HEK293 (cell line): Measurements from ENCODE around the gene SFN.

ENCODE experiments used
- CTCF ChIA-PET: fragments of 350-600 bp; formaldehyde crosslinking; extraction: SDS; loops from one replicate; lab custom pipeline; 2021; ENCODE audit warnings: antibody characterized with exemption; lab: Yijun Ruan, JAX
- POLR2A ChIA-PET: fragments of 300-600 bp; formaldehyde crosslinking; extraction: SDS; loops from one replicate; lab custom pipeline; 2020; ENCODE audit warnings: antibody characterized with exemption, inconsistent platforms; lab: Yijun Ruan, JAX
- H3K27ac ChIP-seq: fragments of 200-500 bp; sonication (Bioruptor generic); 2 replicates; pipeline ENCODE4 v1.5.1; 2014; ENCODE audit warnings: low read depth, low read length, control low read depth, inconsistent platforms; ENCODE audit errors: extremely low read depth
- H3K36me3 ChIP-seq, 2 experiments: fragments of 200-500 bp in 1 of 2; sonication (Bioruptor generic) in 1 of 2; 1 replicate in 1 of 2; 2 replicates in 1 of 2; pipeline ENCODE4 v1.5.1; 2014 to 2017; ENCODE audit warnings: inconsistent platforms in 2 of 2, low read length in 2 of 2; ENCODE audit not compliant: control insufficient read depth in 2 of 2, insufficient read depth in 1 of 2
- H3K4me1 ChIP-seq: fragments of 200-500 bp; sonication (Bioruptor generic); 2 replicates; pipeline ENCODE4 v1.5.1; 2014; ENCODE audit warnings: mild to moderate bottlenecking, low read length, inconsistent platforms; ENCODE audit not compliant: control insufficient read depth, insufficient read depth
- H3K4me3 ChIP-seq: 2 replicates; pipeline ENCODE4 v1.5.1; 2011; ENCODE audit warnings: low read depth, mild to moderate bottlenecking, control low read depth, low read length, moderate library complexity
- H3K9me3 ChIP-seq: fragments of 200-500 bp; sonication (Bioruptor generic); 2 replicates; pipeline ENCODE4 v1.5.1; 2014; ENCODE audit warnings: low read depth, low read length, inconsistent platforms; ENCODE audit not compliant: control insufficient read depth, insufficient read depth
- GLIS1 ChIP-seq: fragments of 450-650 bp; formaldehyde crosslinking; IDR thresholded peaks from 2 replicates; pipeline ENCODE4 v1.5.1; 2016; ENCODE audit warnings: missing biosample characterization, missing genetic modification characterization
- GLIS2 ChIP-seq: fragments of 450-650 bp; formaldehyde crosslinking; IDR thresholded peaks from 2 replicates; pipeline ENCODE4 v1.5.1; 2016; ENCODE audit warnings: missing biosample characterization, missing genetic modification characterization
- HIC1 ChIP-seq: fragments of 450-650 bp; formaldehyde crosslinking; IDR thresholded peaks from 2 replicates; pipeline ENCODE4 v1.5.1; 2016; ENCODE audit warnings: missing biosample characterization, missing genetic modification characterization
- HOXC10 ChIP-seq: sonication (generic); formaldehyde crosslinking; IDR thresholded peaks from 2 replicates; pipeline ENCODE4 v1.8.1; 2023; ENCODE audit warnings: mild to moderate bottlenecking, missing genetic modification reagents
- MEIS1 ChIP-seq: sonication (generic); formaldehyde crosslinking; IDR thresholded peaks from 2 replicates; pipeline ENCODE4 v1.8.1; 2022; ENCODE audit warnings: missing genetic modification reagents, mild to moderate bottlenecking, borderline replicate concordance
- MZF1 ChIP-seq: fragments of 450-650 bp; formaldehyde crosslinking; IDR thresholded peaks from 2 replicates; pipeline ENCODE4 v1.5.1; 2017; ENCODE audit warnings: missing biosample characterization, missing genetic modification characterization, borderline replicate concordance
- OVOL3 ChIP-seq: fragments of 450-650 bp; formaldehyde crosslinking; IDR thresholded peaks from 2 replicates; pipeline ENCODE4 v1.5.1; 2016; ENCODE audit warnings: missing biosample characterization, missing genetic modification characterization
- PRDM2 ChIP-seq: fragments of 450-650 bp; formaldehyde crosslinking; IDR thresholded peaks from 2 replicates; pipeline ENCODE4 v1.5.1; 2016; ENCODE audit warnings: missing biosample characterization, missing genetic modification characterization, borderline replicate concordance
- SP7 ChIP-seq: fragments of 450-650 bp; formaldehyde crosslinking; IDR thresholded peaks from 2 replicates; pipeline ENCODE4 v1.5.1; 2016; ENCODE audit warnings: missing biosample characterization, missing genetic modification characterization
- ZIC2 ChIP-seq: fragments of 450-650 bp; formaldehyde crosslinking; IDR thresholded peaks from 2 replicates; pipeline ENCODE4 v1.5.1; 2016; ENCODE audit warnings: missing biosample characterization, missing genetic modification characterization
- ZNF121 ChIP-seq: fragments of 450-650 bp; formaldehyde crosslinking; IDR thresholded peaks from 2 replicates; pipeline ENCODE4 v1.5.1; 2016; ENCODE audit warnings: missing biosample characterization, missing genetic modification characterization
- ZNF211 ChIP-seq: fragments of 450-650 bp; formaldehyde crosslinking; IDR thresholded peaks from 2 replicates; pipeline ENCODE4 v1.5.1; 2016; ENCODE audit warnings: low read depth, missing biosample characterization, missing genetic modification characterization
- ZNF302 ChIP-seq: fragments of 450-650 bp; formaldehyde crosslinking; IDR thresholded peaks from 2 replicates; pipeline ENCODE4 v1.5.1; 2016; ENCODE audit warnings: missing biosample characterization, missing genetic modification characterization, low read depth
- ZNF341 ChIP-seq: fragments of 450-650 bp; formaldehyde crosslinking; IDR thresholded peaks from 2 replicates; pipeline ENCODE4; 2016; ENCODE audit warnings: low read depth, missing biosample characterization, missing genetic modification characterization
- ZNF354C ChIP-seq: fragments of 450-650 bp; formaldehyde crosslinking; IDR thresholded peaks from 2 replicates; pipeline ENCODE4 v1.5.1; 2016; ENCODE audit warnings: missing biosample characterization, missing genetic modification characterization, low read depth, borderline replicate concordance
- ZNF423 ChIP-seq: fragments of 450-650 bp; formaldehyde crosslinking; IDR thresholded peaks from 2 replicates; pipeline ENCODE4 v1.5.1; 2016; ENCODE audit warnings: missing biosample characterization, missing genetic modification characterization
- ZNF610 ChIP-seq: fragments of 450-650 bp; formaldehyde crosslinking; IDR thresholded peaks from 2 replicates; pipeline ENCODE4 v1.5.1; 2016; ENCODE audit warnings: missing biosample characterization, missing genetic modification characterization, borderline replicate concordance
- ZNF621 ChIP-seq: fragments of 450-650 bp; formaldehyde crosslinking; IDR thresholded peaks from 2 replicates; pipeline ENCODE4 v1.5.1; 2017; ENCODE audit warnings: missing biosample characterization, missing genetic modification characterization
- ZNF792 ChIP-seq: fragments of 450-650 bp; formaldehyde crosslinking; IDR thresholded peaks from 2 replicates; pipeline ENCODE4 v1.5.1; 2016; ENCODE audit warnings: missing biosample characterization, missing genetic modification characterization
- ZNF837 ChIP-seq: fragments of 450-650 bp; formaldehyde crosslinking; IDR thresholded peaks from 2 replicates; pipeline ENCODE4 v1.5.1; 2016; ENCODE audit warnings: missing biosample characterization, missing genetic modification characterization
- ZNF843 ChIP-seq: fragments of 450-650 bp; formaldehyde crosslinking; IDR thresholded peaks from 2 replicates; pipeline ENCODE4 v1.5.1; 2016; ENCODE audit warnings: missing biosample characterization, missing genetic modification characterization
- ZSCAN30 ChIP-seq: fragments of 450-650 bp; IDR thresholded peaks from 2 replicates; pipeline ENCODE4 v1.5.1; 2018; ENCODE audit warnings: missing biosample characterization, mild to moderate bottlenecking, missing genetic modification characterization, moderate library complexity
- TF ChIP-seq, protein P1 (sequence below): fragments of 450-650 bp; formaldehyde crosslinking; IDR thresholded peaks from 2 replicates; pipeline ENCODE4 v1.5.1; 2017; ENCODE audit warnings: missing biosample characterization, mild to moderate bottlenecking, missing genetic modification characterization, moderate library complexity
- TF ChIP-seq, protein P2 (sequence below): fragments of 450-650 bp; formaldehyde crosslinking; IDR thresholded peaks from 2 replicates; pipeline ENCODE4 v1.5.1; 2016; ENCODE audit warnings: missing biosample characterization, missing genetic modification characterization, low read depth
- TF ChIP-seq, protein P3 (sequence below): IDR thresholded peaks from 2 replicates; pipeline ENCODE4 v1.6.1; 2011; ENCODE audit warnings: mild to moderate bottlenecking, low read depth, low read length, borderline replicate concordance

The SFN gene

GRCh38 chr1:26861889-26862378, 1.0 kb upstream of the SFN start:
- H3K36me3 ChIP-seq = no peaks in the 10 kb centered on the region
- H3K4me1 ChIP-seq = 0 out of 2 replicates have a peak, but pooled peaks cover 2% of the 10 kb centered on the region
- POLR2A ChIA-PET = interaction anchor here (0.8 to 1.2 kb wide), 2 partner anchors 25 to 36 kb away, joined by 3 read pairs; partner anchors contain the start of gene ZDHHC18
- H3K4me3 ChIP-seq = no peak overlapping the region
- no peaks in the 10 kb centered on the region for H3K9me3 ChIP-seq
- CTCF ChIA-PET = interaction anchor here (0.6 to 4.1 kb wide), 8 partner anchors 9 to 262 kb away, joined by 3 to 18 read pairs (median 4); no protein-coding TSS in a partner anchor
- no peak overlapping the region for H3K27ac ChIP-seq
- peak; percentile 95 for TF ChIP-seq ZNF341 (tag by site-specific recombination)
- TF ChIP-seq ZIC2 (tag by site-specific recombination) = peak; percentile 91
- TF ChIP-seq OVOL3 = no peak
- TF ChIP-seq ZNF621 = no peak
- no peak for TF ChIP-seq ZNF121
- TF ChIP-seq ZNF211 = no peak
- no peak for TF ChIP-seq ZNF302 (tag by site-specific recombination)
- TF ChIP-seq ZNF610 = no peak
- TF ChIP-seq, protein P1, sequence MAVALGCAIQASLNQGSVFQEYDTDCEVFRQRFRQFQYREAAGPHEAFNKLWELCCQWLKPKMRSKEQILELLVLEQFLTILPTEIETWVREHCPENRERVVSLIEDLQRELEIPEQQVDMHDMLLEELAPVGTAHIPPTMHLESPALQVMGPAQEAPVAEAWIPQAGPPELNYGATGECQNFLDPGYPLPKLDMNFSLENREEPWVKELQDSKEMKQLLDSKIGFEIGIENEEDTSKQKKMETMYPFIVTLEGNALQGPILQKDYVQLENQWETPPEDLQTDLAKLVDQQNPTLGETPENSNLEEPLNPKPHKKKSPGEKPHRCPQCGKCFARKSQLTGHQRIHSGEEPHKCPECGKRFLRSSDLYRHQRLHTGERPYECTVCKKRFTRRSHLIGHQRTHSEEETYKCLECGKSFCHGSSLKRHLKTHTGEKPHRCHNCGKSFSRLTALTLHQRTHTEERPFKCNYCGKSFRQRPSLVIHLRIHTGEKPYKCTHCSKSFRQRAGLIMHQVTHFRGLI (tag by site-specific recombination) = no peak
- TF ChIP-seq HIC1 = 0 out of 2 replicates have a peak, but pooled peaks have one; percentile 36
- TF ChIP-seq PRDM2 (tag by site-specific recombination) = no peak
- TF ChIP-seq GLIS2 (tag by site-specific recombination) = 0 out of 2 replicates have a peak, but pooled peaks have one; percentile 11
- TF ChIP-seq ZNF354C (tag by site-specific recombination) = no peak
- TF ChIP-seq ZNF843 (tag by site-specific recombination) = no peak
- TF ChIP-seq MZF1 (tag by site-specific recombination) = no peak
- TF ChIP-seq SP7 (tag by site-specific recombination) = peak; percentile 42; the same call in 1 of the 2 replicates
- 0 out of 2 replicates have a peak, but pooled peaks have one; percentile 30 for TF ChIP-seq HOXC10 (CRISPR knock-in tag)
- TF ChIP-seq MEIS1 (CRISPR knock-in tag) = no peak
- no peak for TF ChIP-seq ZSCAN30 (tag by site-specific recombination)
- TF ChIP-seq, protein P2, sequence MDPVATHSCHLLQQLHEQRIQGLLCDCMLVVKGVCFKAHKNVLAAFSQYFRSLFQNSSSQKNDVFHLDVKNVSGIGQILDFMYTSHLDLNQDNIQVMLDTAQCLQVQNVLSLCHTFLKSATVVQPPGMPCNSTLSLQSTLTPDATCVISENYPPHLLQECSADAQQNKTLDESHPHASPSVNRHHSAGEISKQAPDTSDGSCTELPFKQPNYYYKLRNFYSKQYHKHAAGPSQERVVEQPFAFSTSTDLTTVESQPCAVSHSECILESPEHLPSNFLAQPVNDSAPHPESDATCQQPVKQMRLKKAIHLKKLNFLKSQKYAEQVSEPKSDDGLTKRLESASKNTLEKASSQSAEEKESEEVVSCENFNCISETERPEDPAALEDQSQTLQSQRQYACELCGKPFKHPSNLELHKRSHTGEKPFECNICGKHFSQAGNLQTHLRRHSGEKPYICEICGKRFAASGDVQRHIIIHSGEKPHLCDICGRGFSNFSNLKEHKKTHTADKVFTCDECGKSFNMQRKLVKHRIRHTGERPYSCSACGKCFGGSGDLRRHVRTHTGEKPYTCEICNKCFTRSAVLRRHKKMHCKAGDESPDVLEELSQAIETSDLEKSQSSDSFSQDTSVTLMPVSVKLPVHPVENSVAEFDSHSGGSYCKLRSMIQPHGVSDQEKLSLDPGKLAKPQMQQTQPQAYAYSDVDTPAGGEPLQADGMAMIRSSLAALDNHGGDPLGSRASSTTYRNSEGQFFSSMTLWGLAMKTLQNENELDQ (tag by site-specific recombination) = no peak
- no peak for TF ChIP-seq ZNF792 (tag by site-specific recombination)
- TF ChIP-seq GLIS1 = peak; percentile 71
- no peak for TF ChIP-seq ZNF837
- TF ChIP-seq ZNF423 (tag by site-specific recombination) = no peak
- TF ChIP-seq, protein P3, sequence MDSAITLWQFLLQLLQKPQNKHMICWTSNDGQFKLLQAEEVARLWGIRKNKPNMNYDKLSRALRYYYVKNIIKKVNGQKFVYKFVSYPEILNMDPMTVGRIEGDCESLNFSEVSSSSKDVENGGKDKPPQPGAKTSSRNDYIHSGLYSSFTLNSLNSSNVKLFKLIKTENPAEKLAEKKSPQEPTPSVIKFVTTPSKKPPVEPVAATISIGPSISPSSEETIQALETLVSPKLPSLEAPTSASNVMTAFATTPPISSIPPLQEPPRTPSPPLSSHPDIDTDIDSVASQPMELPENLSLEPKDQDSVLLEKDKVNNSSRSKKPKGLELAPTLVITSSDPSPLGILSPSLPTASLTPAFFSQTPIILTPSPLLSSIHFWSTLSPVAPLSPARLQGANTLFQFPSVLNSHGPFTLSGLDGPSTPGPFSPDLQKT = no peak
